Neural progenitor cell (in vitro differentiated cells): ENCODE measurements around the gene UBN1.

Source experiments
- EZH2 ChIP-seq: fragments of 200-600 bp; sonication (generic); IDR thresholded peaks from 2 replicates; pipeline ENCODE4 v1.6.1; 2017; ENCODE audit warnings: antibody characterized with exemption, mild to moderate bottlenecking, moderate library complexity
- EZH2phosphoT487 ChIP-seq: fragments of 200-600 bp; sonication (generic); IDR thresholded peaks from 2 replicates; pipeline ENCODE4 v1.6.1; 2017; ENCODE audit warnings: antibody characterized with exemption
- TF ChIP-seq, protein P1 (sequence below): fragments of 200-600 bp; sonication (generic); IDR thresholded peaks from 2 replicates; pipeline ENCODE4 v1.5.1; 2017; ENCODE audit warnings: antibody characterized with exemption, mild to moderate bottlenecking

- TF ChIP-seq, protein P1, sequence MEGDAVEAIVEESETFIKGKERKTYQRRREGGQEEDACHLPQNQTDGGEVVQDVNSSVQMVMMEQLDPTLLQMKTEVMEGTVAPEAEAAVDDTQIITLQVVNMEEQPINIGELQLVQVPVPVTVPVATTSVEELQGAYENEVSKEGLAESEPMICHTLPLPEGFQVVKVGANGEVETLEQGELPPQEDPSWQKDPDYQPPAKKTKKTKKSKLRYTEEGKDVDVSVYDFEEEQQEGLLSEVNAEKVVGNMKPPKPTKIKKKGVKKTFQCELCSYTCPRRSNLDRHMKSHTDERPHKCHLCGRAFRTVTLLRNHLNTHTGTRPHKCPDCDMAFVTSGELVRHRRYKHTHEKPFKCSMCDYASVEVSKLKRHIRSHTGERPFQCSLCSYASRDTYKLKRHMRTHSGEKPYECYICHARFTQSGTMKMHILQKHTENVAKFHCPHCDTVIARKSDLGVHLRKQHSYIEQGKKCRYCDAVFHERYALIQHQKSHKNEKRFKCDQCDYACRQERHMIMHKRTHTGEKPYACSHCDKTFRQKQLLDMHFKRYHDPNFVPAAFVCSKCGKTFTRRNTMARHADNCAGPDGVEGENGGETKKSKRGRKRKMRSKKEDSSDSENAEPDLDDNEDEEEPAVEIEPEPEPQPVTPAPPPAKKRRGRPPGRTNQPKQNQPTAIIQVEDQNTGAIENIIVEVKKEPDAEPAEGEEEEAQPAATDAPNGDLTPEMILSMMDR: no peak
- no peak for TF ChIP-seq EZH2
- no peak for TF ChIP-seq EZH2phosphoT487
These were observed 61.6 kb downstream of the UBN1 start for GRCh38 chr16:4908854-4909401.
